Activated T-helper 17 cell treated with anti-CD3 and anti-CD28 coated beads, Interleukin-2, amount 50 U/mL, for 72 hours (primary cell): ENCODE results near the gene PITX1. TPM values are rescaled to one million over a fixed set of nuclear protein-coding genes. Genes with fewer than 3 reads are reported as not detected.

Source experiments
- ATAC-seq: fragments of 150-1000 bp; cut with Tn5 transposase; replicated peaks from 2 replicates; pipeline ENCODE4 v1.10.0; 2021; ENCODE audit warnings: mild to moderate bottlenecking, moderate library complexity
- H3K27ac Mint-ChIP-seq: one replicate; pipeline ENCODE4 v1.8.0; 2022; ENCODE audit warnings: mixed read lengths
- H3K27me3 Mint-ChIP-seq: one replicate; pipeline ENCODE4 v1.8.0; 2022; ENCODE audit warnings: mixed read lengths
- H3K36me3 Mint-ChIP-seq: one replicate; pipeline ENCODE4 v1.8.0; 2022; ENCODE audit warnings: low read depth, mild to moderate bottlenecking, mixed read lengths
- H3K4me1 Mint-ChIP-seq: one replicate; pipeline ENCODE4 v1.8.0; 2022; ENCODE audit warnings: mixed read lengths
- H3K4me3 Mint-ChIP-seq: one replicate; pipeline ENCODE4 v1.8.0; 2022; ENCODE audit warnings: mild to moderate bottlenecking, mixed read lengths
- H3K9me3 Mint-ChIP-seq: one replicate; pipeline ENCODE4 v1.8.0; 2022; ENCODE audit warnings: mixed read lengths
- total RNA-seq, 2 donors: library from RNA; stranded (reverse); gene quantifications; one replicate each; pipeline ENCODE4 v1.2.3, GENCODE V29; 2022

PITX1 gene
- total RNA-seq, 2 donors from 2014 or later, result not detected

- ATAC-seq, result no peak
- H3K4me3 Mint-ChIP-seq, result peak overlapping the region; percentile 58
- H3K4me1 Mint-ChIP-seq, result peaks cover 15% of the 10 kb centered on the region
- peaks cover 65% of the 10 kb centered on the region for H3K27me3 Mint-ChIP-seq
- no peaks in the 10 kb centered on the region for H3K9me3 Mint-ChIP-seq
- peaks cover 24% of the 10 kb centered on the region for H3K36me3 Mint-ChIP-seq
- no peak overlapping the region for H3K27ac Mint-ChIP-seq
Measured at GRCh38 chr5:135031813-135032694, 2.0 kb downstream of the PITX1 start.

GRCh38 chr5:135030956-135031812 is 2.8 kb downstream of the PITX1 start:
- H3K4me3 Mint-ChIP-seq, result peak overlapping the region; percentile 58
- no peak for ATAC-seq
- H3K36me3 Mint-ChIP-seq, result peaks cover 24% of the 10 kb centered on the region
- H3K4me1 Mint-ChIP-seq, result peaks cover 15% of the 10 kb centered on the region
- peaks cover 64% of the 10 kb centered on the region for H3K27me3 Mint-ChIP-seq
- no peaks in the 10 kb centered on the region for H3K9me3 Mint-ChIP-seq
- H3K27ac Mint-ChIP-seq, result no peak overlapping the region

- Mint-ChIP-seq H3K27ac (no peak overlapping the region), H3K36me3 (peaks cover 24% of the 10 kb centered on the region), H3K27me3 (peaks cover 59% of the 10 kb centered on the region), H3K9me3 (no peaks in the 10 kb centered on the region), H3K4me1 (peaks cover 15% of the 10 kb centered on the region), H3K4me3 (peak overlapping the region; percentile 54)
- ATAC-seq, result no peak
Measured at GRCh38 chr5:135030123-135030955, 3.7 kb downstream of the PITX1 start.

DNA sequence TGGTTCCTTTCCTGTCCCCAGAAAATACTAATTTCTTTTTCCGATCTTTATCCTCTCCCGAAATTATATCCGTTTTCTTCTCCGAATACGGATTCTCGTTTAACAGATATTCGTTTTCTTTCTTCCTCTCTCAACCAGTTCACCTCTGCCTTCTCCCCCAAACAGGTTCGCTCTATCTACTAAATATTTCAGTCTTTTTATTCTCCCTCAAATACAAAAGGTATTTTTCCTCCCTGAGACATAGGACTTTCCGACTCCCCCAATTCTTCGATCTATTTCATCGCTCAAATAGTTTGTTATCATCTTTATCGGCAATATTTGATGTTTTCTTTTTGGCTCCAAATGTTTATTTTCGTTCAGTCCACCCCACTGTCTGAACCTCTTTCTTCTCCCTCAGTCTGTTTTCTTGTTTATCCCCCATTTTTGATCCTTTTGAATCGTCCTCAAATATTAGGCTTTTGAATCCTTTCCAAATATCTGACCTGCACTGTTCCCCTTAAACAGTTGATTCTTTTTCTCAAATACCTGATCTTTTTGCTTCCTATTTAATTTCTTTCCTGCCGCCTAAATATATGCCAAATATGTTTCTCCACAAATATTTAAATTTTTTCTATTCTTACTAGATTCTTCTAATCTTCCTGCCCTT is 4.4 kb downstream of the PITX1 start:
- no peaks in the 10 kb centered on the region for H3K9me3 Mint-ChIP-seq
- H3K4me1 Mint-ChIP-seq, result peaks cover 9% of the 10 kb centered on the region
- ATAC-seq, result no peak
- peaks cover 51% of the 10 kb centered on the region for H3K27me3 Mint-ChIP-seq
- H3K4me3 Mint-ChIP-seq, result no peak overlapping the region
- H3K27ac Mint-ChIP-seq, result no peak overlapping the region
- H3K36me3 Mint-ChIP-seq, result peaks cover 18% of the 10 kb centered on the region

GRCh38 chr5:135028791-135029476 is 5.1 kb downstream of the PITX1 start:
- peaks cover 15% of the 10 kb centered on the region for H3K36me3 Mint-ChIP-seq
- no peaks in the 10 kb centered on the region for H3K9me3 Mint-ChIP-seq
- H3K27me3 Mint-ChIP-seq, result peaks cover 48% of the 10 kb centered on the region
- H3K4me3 Mint-ChIP-seq, result no peak overlapping the region
- no peak overlapping the region for H3K27ac Mint-ChIP-seq
- H3K4me1 Mint-ChIP-seq, result peaks cover 9% of the 10 kb centered on the region
- ATAC-seq, result no peak

- Mint-ChIP-seq H3K4me1 (peaks cover 9% of the 10 kb centered on the region), H3K27me3 (peaks cover 43% of the 10 kb centered on the region), H3K9me3 (no peaks in the 10 kb centered on the region), H3K4me3 (no peak overlapping the region), H3K27ac (no peak overlapping the region), H3K36me3 (peaks cover 15% of the 10 kb centered on the region)
- no peak for ATAC-seq
Measured at GRCh38 chr5:135027697-135028615, 6.1 kb downstream of the PITX1 start.

GRCh38 chr5:135027266-135027696 is 6.7 kb downstream of the PITX1 start:
- H3K4me3 Mint-ChIP-seq, result no peak overlapping the region
- peaks cover 9% of the 10 kb centered on the region for H3K4me1 Mint-ChIP-seq
- no peaks in the 10 kb centered on the region for H3K9me3 Mint-ChIP-seq
- H3K36me3 Mint-ChIP-seq, result peaks cover 15% of the 10 kb centered on the region
- H3K27ac Mint-ChIP-seq, result no peak overlapping the region
- no peak for ATAC-seq
- peaks cover 39% of the 10 kb centered on the region for H3K27me3 Mint-ChIP-seq

GRCh38 chr5:135026645-135027265 is 7.3 kb downstream of the PITX1 start:
- no peak for ATAC-seq
- H3K4me3 Mint-ChIP-seq, result no peak overlapping the region
- no peaks in the 10 kb centered on the region for H3K9me3 Mint-ChIP-seq
- H3K4me1 Mint-ChIP-seq, result peaks cover 5% of the 10 kb centered on the region
- H3K27me3 Mint-ChIP-seq, result peaks cover 34% of the 10 kb centered on the region
- no peak overlapping the region for H3K27ac Mint-ChIP-seq
- H3K36me3 Mint-ChIP-seq, result peaks cover 10% of the 10 kb centered on the region

DNA sequence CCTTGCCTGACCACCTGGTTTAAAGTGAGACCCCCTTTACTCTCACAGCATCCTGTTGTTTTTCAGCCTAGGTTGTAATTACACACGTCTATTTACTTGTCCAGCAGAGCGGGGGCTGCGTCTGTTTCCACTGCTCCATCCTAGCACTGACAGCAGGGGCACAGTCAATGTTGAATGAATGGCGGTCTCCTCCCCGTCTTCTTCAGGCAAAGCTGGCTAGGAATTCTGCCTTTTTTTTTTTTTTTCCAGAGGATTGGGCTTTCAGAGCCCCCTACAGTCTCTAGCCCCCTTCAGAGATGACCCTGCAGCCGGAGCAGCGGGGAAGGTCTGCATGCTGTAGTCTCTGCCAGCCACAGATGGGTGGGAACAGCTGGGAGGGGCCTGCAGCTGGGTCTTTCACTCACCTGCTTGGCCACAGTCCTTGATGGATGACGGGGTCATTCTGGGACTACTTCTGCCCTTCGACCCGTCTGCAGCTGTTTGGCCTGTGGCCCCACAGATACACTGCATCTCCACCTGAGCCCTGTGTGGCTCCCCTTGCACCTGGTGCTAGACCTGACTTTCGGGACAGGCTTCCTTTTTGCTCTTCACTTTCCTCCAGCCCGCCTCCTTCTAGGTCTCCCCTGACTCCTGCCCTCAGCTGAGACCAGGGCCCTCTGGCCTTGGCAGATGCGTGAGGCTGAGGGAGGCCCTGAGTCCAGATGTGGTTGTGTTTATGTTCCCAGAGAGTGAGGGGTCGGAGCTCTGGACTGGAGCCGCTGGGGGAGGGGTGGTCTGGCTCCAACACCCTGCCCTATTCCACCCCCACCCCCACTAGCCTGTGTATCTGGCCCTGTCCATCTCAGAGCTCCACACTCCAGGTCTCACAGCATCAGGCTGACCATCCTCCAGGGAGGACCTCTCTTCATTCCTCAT is 8.0 kb downstream of the PITX1 start:
- Mint-ChIP-seq H3K27me3 (peaks cover 30% of the 10 kb centered on the region), H3K4me3 (no peak overlapping the region), H3K9me3 (no peaks in the 10 kb centered on the region), H3K4me1 (peaks cover 4% of the 10 kb centered on the region), H3K36me3 (peaks cover 9% of the 10 kb centered on the region), H3K27ac (no peak overlapping the region)
- no peak for ATAC-seq

DNA sequence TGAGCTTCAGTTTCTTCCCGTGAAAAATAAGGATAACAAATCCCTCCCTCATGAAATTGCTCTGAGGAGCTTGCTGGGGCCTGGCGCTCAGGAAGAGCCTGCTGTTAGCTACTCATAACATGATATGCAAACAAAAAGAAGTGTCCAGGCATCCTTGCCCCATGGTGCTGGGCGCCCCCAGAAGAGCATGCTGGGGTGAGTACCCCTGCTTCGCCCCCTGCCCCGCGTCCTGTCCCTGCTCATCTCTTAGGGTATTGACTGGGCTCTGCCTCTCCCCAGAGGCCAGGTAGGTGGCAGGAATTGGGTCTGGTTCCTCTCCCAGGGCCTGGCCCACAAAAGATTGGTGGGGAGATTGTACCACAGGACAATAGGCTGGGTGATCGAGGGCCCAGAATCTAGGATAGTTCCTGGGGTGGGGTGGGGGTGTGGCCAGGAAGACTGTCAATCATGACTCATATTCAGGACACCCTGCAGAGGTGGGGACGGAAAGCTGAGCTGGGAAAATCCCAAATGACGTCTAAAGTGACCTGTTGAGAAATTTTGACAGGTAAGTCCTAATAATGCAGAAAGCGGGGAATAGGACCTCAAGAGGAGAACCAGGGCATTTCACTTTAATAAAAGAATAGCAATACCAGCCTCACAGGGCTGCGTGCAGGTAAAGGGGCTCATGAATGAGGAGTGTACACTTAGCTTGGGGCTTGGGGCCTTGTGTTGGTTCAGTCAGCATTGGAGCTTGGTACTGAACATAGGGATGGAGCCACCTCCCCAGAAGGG is 8.9 kb downstream of the PITX1 start:
- Mint-ChIP-seq H3K4me1 (no peaks in the 10 kb centered on the region), H3K27me3 (peaks cover 21% of the 10 kb centered on the region), H3K27ac (no peak overlapping the region), H3K4me3 (no peak overlapping the region), H3K9me3 (no peaks in the 10 kb centered on the region), H3K36me3 (peaks cover 9% of the 10 kb centered on the region)
- ATAC-seq, result no peak
